ENCODE results near the gene MMAB.

- TF ChIP-seq CTCF (IDR thresholded peaks at IDR 0.05 in 4 of 5, conservative IDR thresholded peaks at IDR 0.05 in 1 of 5) (no peak), POLR2A (IDR thresholded peaks at IDR 0.05) (no peak)
Observed at GRCh38 chr12:109581334-109581691, 8.0 kb upstream of the MMAB start.
